ENCODE measurements around the gene SUSD1.

DNA sequence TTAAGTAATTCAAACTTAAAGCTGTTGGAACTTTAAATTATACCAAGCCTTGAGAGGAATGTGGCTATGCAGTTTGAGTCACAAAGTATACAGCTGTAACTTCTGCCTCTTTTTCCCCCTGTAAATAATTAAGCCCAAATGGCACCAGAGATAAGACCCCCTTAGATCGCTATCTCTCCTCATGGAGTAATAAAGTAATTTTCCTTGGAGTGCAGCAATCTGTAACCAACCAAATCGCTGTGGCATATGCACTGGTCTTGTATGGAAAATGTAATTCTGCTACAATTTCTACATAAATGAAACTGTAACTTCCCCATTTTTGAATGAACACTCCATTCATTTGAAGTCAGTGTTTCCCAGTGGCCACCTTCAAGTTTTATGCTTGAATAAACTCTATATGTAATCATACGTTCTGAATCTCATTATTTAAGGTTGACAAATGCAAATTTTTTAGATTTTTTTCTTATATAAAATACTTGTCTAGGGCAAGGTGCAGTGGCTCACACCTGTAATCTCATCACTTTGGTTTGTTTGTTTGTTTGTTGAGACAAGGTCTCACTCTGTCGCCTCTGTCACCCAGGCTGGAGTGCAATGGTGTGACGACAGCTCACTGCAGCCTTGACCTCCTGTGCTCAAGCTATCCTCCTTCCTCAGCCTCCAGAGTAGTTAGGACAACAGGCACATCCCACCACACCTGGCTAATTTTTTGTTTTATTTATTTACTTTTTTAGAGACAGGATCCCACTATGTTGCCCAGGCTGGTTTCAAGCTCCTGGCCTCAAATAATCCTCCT, 12.3 kb downstream of the SUSD1 start:
- TF ChIP-seq, protein P1, sequence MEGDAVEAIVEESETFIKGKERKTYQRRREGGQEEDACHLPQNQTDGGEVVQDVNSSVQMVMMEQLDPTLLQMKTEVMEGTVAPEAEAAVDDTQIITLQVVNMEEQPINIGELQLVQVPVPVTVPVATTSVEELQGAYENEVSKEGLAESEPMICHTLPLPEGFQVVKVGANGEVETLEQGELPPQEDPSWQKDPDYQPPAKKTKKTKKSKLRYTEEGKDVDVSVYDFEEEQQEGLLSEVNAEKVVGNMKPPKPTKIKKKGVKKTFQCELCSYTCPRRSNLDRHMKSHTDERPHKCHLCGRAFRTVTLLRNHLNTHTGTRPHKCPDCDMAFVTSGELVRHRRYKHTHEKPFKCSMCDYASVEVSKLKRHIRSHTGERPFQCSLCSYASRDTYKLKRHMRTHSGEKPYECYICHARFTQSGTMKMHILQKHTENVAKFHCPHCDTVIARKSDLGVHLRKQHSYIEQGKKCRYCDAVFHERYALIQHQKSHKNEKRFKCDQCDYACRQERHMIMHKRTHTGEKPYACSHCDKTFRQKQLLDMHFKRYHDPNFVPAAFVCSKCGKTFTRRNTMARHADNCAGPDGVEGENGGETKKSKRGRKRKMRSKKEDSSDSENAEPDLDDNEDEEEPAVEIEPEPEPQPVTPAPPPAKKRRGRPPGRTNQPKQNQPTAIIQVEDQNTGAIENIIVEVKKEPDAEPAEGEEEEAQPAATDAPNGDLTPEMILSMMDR (IDR thresholded peaks at IDR 0.05) = no peak
- TF ChIP-seq POLR2AphosphoS5 (IDR thresholded peaks at IDR 0.05) = no peak
